Fibroblast of mammary gland (primary cell): ENCODE results near the gene KAT14.

ENCODE experiments used
- DNase-seq: peaks from one replicate; pipeline ENCODE4 v3.0.0-alpha.2; 2010; ENCODE audit warnings: low read depth
- H3K4me3 ChIP-seq: 2 replicates; pipeline ENCODE4 v1.5.1; 2011; ENCODE audit warnings: low read depth, mild to moderate bottlenecking, low read length, moderate library complexity; ENCODE audit not compliant: control insufficient read depth
- TF ChIP-seq, protein P1 (sequence below): conservative IDR thresholded peaks from 2 replicates; pipeline ENCODE4 v1.5.1; 2011; ENCODE audit warnings: low read depth, low read length, inconsistent platforms; ENCODE audit not compliant: control insufficient read depth, insufficient read depth

KAT14 gene

DNA sequence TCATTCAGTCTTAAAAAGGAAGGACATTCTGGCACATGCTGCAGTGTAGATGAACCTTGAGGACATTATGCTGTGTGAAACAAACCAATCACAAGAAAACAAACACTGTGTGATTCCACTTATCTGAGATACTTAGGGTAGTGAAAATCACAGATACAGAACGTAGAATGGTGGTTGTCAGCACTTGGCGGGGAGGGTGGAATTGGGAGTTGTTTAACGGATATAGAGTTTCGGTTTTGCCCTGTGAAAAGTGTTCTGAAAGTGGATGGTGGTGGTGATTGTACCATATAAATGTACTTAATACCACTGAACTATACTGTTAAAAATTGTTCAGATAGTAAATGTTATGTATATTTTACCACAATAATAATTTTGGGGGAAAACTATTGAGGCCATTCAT is 18.4 kb downstream of the KAT14 start:
- no peak for DNase-seq
- no peak overlapping the region for H3K4me3 ChIP-seq
- TF ChIP-seq, protein P1, sequence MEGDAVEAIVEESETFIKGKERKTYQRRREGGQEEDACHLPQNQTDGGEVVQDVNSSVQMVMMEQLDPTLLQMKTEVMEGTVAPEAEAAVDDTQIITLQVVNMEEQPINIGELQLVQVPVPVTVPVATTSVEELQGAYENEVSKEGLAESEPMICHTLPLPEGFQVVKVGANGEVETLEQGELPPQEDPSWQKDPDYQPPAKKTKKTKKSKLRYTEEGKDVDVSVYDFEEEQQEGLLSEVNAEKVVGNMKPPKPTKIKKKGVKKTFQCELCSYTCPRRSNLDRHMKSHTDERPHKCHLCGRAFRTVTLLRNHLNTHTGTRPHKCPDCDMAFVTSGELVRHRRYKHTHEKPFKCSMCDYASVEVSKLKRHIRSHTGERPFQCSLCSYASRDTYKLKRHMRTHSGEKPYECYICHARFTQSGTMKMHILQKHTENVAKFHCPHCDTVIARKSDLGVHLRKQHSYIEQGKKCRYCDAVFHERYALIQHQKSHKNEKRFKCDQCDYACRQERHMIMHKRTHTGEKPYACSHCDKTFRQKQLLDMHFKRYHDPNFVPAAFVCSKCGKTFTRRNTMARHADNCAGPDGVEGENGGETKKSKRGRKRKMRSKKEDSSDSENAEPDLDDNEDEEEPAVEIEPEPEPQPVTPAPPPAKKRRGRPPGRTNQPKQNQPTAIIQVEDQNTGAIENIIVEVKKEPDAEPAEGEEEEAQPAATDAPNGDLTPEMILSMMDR, result no peak

- peak; percentile 23 for DNase-seq
- H3K4me3 ChIP-seq, result no peak overlapping the region
- TF ChIP-seq, protein P1, result no peak
Observed at GRCh38 chr20:18164356-18164755, 26.7 kb downstream of the KAT14 start.

DNA sequence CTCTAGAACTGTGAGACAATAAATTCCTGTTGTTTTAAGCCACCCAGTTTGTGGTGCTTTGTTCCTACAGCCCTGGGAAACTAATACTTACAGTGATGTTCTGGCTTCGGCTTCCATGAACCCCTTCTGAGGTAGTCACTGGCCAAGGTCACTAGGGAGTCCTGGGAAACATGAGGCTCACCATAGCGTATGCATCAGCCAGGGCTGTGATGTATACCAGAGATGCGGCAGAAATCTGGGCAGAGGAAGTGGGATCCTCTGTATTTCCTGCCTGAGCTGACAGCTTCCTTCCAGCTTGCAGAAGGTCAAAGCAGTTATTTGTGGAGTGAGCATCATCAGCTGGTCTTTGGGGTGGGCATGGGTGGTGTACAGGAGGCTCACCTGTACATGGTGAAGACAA is 27.9 kb downstream of the KAT14 start:
- TF ChIP-seq, protein P1, result no peak
- DNase-seq, result peak; percentile 10
- no peak overlapping the region for H3K4me3 ChIP-seq

DNA sequence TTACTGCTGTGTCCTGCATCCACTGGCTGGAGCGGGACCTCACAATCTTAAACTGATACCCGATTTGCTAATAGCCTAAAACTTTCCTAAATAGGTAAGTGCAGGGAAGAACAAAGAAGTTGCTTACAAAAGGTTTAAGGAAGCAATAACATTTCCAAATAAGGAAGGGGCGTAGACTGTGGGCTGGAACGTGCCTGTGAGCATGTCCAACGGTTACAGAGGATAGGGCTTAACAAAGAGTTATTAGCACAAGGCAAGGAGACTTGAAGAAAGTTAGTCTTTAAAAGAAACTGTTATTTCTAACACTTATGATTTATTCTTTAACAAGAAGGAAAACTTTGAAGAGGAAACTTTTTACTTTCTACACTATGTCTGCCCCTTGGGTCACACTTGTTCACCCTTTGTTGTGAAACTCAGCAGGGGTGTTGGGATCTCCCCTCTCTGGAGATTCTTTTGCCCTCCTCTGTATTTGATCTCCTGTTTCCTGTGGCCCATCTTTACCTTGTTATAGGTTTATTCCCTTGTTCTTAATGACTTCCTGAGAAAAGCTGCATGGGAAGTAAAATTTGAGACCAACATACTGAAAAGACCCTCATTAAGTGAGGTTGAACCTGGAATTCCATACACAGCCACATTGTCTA is 28.7 kb downstream of the KAT14 start:
- TF ChIP-seq, protein P1, result no peak
- no peak overlapping the region for H3K4me3 ChIP-seq
- no peak for DNase-seq

DNA sequence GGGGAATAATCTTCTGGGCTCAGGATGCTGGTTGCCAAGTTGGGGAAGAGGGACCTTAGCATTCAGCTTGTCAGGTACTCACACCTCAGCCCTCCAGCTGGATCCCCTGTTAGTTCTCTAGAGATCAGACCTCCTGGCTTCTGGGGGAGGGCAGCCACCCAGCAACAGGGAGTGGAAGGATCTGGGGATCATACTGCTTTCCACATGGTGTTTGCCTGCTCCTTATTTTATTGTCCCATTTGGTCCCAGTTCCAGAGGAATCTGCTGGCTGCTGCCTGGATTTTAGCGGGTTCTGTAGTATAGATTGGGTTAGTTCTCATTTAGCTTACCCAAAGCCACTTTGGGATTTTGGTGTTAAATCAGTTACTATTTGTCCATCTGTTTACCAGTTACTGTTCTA is 29.3 kb downstream of the KAT14 start:
- no peak for DNase-seq
- TF ChIP-seq, protein P1, result no peak
- no peak overlapping the region for H3K4me3 ChIP-seq

GRCh38 chr20:18172379-18172778 is 34.7 kb downstream of the KAT14 start:
- H3K4me3 ChIP-seq, result no peak overlapping the region
- TF ChIP-seq, protein P1, result no peak
- no peak for DNase-seq

DNA sequence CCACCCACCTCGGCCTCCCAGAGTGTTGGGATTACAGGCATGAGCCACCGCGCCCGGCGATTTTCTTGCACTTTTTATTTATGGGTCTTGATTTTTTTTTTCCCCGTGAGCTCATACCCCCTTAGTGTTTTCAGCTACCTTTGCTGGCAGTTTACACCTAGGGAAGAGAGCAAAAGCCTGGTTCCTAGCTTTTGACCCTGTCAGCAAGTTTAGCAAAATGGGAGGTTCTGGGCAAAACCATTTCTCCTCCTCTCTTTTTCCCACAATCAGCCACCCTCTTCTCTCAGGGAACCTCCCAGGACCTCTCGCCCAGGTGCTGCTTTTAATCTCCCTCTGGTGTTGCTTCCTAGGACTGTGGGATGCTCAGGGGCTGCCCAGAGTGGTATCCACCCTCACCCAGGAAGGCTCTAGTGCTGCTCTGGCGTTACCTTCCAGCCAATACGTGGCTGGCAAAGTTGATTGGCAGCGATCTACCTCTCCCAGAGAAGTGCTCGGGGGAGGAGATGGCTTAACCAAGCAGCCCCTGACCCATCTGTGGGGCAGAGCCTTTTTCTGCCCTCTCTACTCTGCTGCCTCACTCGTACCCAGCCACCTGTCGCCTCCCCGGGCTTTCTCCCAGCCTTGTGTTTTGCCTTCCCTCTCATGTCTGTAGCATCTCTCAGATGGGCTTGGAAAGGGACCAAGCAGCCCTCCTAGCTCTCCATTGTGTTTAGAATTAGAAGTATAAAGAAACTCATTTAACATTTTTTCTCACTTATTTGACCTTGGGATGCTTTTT is 37.4 kb downstream of the KAT14 start:
- H3K4me3 ChIP-seq, result no peak overlapping the region
- TF ChIP-seq, protein P1, result no peak
- no peak for DNase-seq
